Muscle layer of duodenum (tissue), 2 donors: ENCODE results near the gene LIMK2.
"Not testable (repeated sequence)": the region's sequence is repeated elsewhere in the genome, so short reads cannot be mapped to it uniquely, and the experiment has no call there.

ENCODE experiments used
- H3K27ac ChIP-seq: one replicate; pipeline ENCODE4 v1.7.0; 2013; ENCODE audit warnings: mild to moderate bottlenecking, low read length
- H3K27me3 ChIP-seq: one replicate; pipeline ENCODE4 v1.7.0; 2013; ENCODE audit warnings: low read depth, mild to moderate bottlenecking, control low read depth, low read length
- H3K36me3 ChIP-seq, 2 donors: one replicate each; pipeline ENCODE4 v1.7.0; 2013; ENCODE audit warnings: low read length in 2 of 2, control low read depth in 1 of 2, mild to moderate bottlenecking in 1 of 2; ENCODE audit not compliant: insufficient read depth in 2 of 2, control insufficient read depth in 1 of 2
- H3K4me1 ChIP-seq, 2 donors: one replicate each; pipeline ENCODE4 v1.7.0; 2013; ENCODE audit warnings: low read length in 2 of 2, mild to moderate bottlenecking in 2 of 2, control low read depth in 1 of 2, moderate library complexity in 1 of 2; ENCODE audit not compliant: insufficient read depth in 2 of 2, control insufficient read depth in 1 of 2
- H3K4me3 ChIP-seq, 2 donors: one replicate each; pipeline ENCODE4 v1.7.0; 2013; ENCODE audit warnings: low read length in 2 of 2, low read depth in 1 of 2, mild to moderate bottlenecking in 1 of 2
- H3K9me3 ChIP-seq, 2 donors: one replicate each; pipeline ENCODE4 v1.7.0; 2013; ENCODE audit warnings: low read length in 2 of 2, control low read depth in 1 of 2, mild to moderate bottlenecking in 1 of 2; ENCODE audit not compliant: control insufficient read depth in 1 of 2
- donor health status: healthy.

LIMK2 gene

GRCh38 chr22:31212783-31213629 is 908 bp downstream of the LIMK2 start:
- H3K9me3 ChIP-seq: no peaks in the 10 kb centered on the region
- H3K27me3 ChIP-seq: no peaks in the 10 kb centered on the region
- H3K27ac ChIP-seq: peak overlapping the region; percentile 93
- H3K4me1 ChIP-seq: peaks cover 11 to 12% of the 10 kb centered on the region in 2 donors
- H3K4me3 ChIP-seq: peak overlapping the region; percentile 84 to 90
- no peaks in the 10 kb centered on the region for H3K36me3 ChIP-seq

GRCh38 chr22:31215018-31215535 is 3.0 kb downstream of the LIMK2 start:
- Histone ChIP-seq H3K4me3 (peak overlapping the region in 1 of 2 donors; percentile 13), H3K27me3 (no peaks in the 10 kb centered on the region), H3K36me3 (no peaks in the 10 kb centered on the region), H3K4me1 (peaks cover 15 to 18% of the 10 kb centered on the region in 2 donors), H3K9me3 (no peaks in the 10 kb centered on the region), H3K27ac (peak overlapping the region; percentile 33)

- H3K4me1 ChIP-seq: peaks cover 9 to 22% of the 10 kb centered on the region in 2 donors
- H3K27ac ChIP-seq: peak overlapping the region; percentile 86
- H3K4me3 ChIP-seq: no peak overlapping the region
- no peaks in the 10 kb centered on the region for H3K9me3 ChIP-seq
- H3K27me3 ChIP-seq: no peaks in the 10 kb centered on the region
- H3K36me3 ChIP-seq: no peaks in the 10 kb centered on the region
Measured at GRCh38 chr22:31218565-31219262, 6.6 kb downstream of the LIMK2 start.

- peaks cover 0 to 4% of the 10 kb centered on the region in 2 donors for H3K36me3 ChIP-seq
- no peak overlapping the region for H3K4me3 ChIP-seq
- peaks cover 13 to 23% of the 10 kb centered on the region in 2 donors for H3K4me1 ChIP-seq
- H3K27me3 ChIP-seq: no peaks in the 10 kb centered on the region
- H3K9me3 ChIP-seq: no peaks in the 10 kb centered on the region
- no peak overlapping the region for H3K27ac ChIP-seq
Measured at GRCh38 chr22:31221084-31221483, 9.0 kb downstream of the LIMK2 start.

GRCh38 chr22:31222736-31223135 is 10.6 kb downstream of the LIMK2 start:
- peaks cover 21 to 24% of the 10 kb centered on the region in 2 donors for H3K4me1 ChIP-seq

GRCh38 chr22:31223786-31224191 is 11.7 kb downstream of the LIMK2 start:
- H3K4me1 ChIP-seq: peaks cover 19 to 21% of the 10 kb centered on the region in 2 donors
- no peaks in the 10 kb centered on the region for H3K9me3 ChIP-seq
- no peak overlapping the region for H3K4me3 ChIP-seq
- peaks cover 0 to 4% of the 10 kb centered on the region in 2 donors for H3K36me3 ChIP-seq
- peak overlapping the region; percentile 11 for H3K27ac ChIP-seq
- no peaks in the 10 kb centered on the region for H3K27me3 ChIP-seq

More at GRCh38 chr22:31222736-31223135, 10.6 kb downstream of the LIMK2 start:
- Histone ChIP-seq H3K36me3 (peaks cover 0 to 4% of the 10 kb centered on the region in 2 donors), H3K27ac (peak overlapping the region; percentile 24), H3K4me3 (no peak overlapping the region), H3K9me3 (no peaks in the 10 kb centered on the region), H3K27me3 (no peaks in the 10 kb centered on the region)

GRCh38 chr22:31224691-31225090 is 12.6 kb downstream of the LIMK2 start:
- not testable (repeated sequence) for H3K4me3 ChIP-seq, H3K36me3 ChIP-seq, H3K27me3 ChIP-seq, H3K27ac ChIP-seq, H3K9me3 ChIP-seq
- peaks cover 27 to 28% of the 10 kb centered on the region in 2 donors for H3K4me1 ChIP-seq

GRCh38 chr22:31227186-31227585 is 15.1 kb downstream of the LIMK2 start:
- H3K27me3 ChIP-seq: no peaks in the 10 kb centered on the region
- peak overlapping the region; percentile 85 for H3K27ac ChIP-seq
- no peaks in the 10 kb centered on the region for H3K9me3 ChIP-seq
- peaks cover 36 to 44% of the 10 kb centered on the region in 2 donors for H3K4me1 ChIP-seq
- H3K4me3 ChIP-seq: no peak overlapping the region
- H3K36me3 ChIP-seq: peaks cover 0 to 4% of the 10 kb centered on the region in 2 donors

GRCh38 chr22:31229402-31230079 is 17.4 kb downstream of the LIMK2 start:
- Histone ChIP-seq H3K4me3 (peak overlapping the region; percentile 2 to 3), H3K4me1 (peaks cover 26 to 39% of the 10 kb centered on the region in 2 donors), H3K36me3 (peaks cover 0 to 4% of the 10 kb centered on the region in 2 donors), H3K9me3 (no peaks in the 10 kb centered on the region), H3K27me3 (no peaks in the 10 kb centered on the region), H3K27ac (peak overlapping the region; percentile 85)

GRCh38 chr22:31230155-31230870 is 18.2 kb downstream of the LIMK2 start:
- Histone ChIP-seq H3K27ac (peak overlapping the region; percentile 85), H3K9me3 (no peaks in the 10 kb centered on the region), H3K27me3 (no peaks in the 10 kb centered on the region), H3K4me1 (peaks cover 26 to 34% of the 10 kb centered on the region in 2 donors), H3K36me3 (peaks cover 0 to 4% of the 10 kb centered on the region in 2 donors), H3K4me3 (peak overlapping the region in 1 of 2 donors; percentile 0)
